ENCODE results near the gene KCNQ2.

DNA sequence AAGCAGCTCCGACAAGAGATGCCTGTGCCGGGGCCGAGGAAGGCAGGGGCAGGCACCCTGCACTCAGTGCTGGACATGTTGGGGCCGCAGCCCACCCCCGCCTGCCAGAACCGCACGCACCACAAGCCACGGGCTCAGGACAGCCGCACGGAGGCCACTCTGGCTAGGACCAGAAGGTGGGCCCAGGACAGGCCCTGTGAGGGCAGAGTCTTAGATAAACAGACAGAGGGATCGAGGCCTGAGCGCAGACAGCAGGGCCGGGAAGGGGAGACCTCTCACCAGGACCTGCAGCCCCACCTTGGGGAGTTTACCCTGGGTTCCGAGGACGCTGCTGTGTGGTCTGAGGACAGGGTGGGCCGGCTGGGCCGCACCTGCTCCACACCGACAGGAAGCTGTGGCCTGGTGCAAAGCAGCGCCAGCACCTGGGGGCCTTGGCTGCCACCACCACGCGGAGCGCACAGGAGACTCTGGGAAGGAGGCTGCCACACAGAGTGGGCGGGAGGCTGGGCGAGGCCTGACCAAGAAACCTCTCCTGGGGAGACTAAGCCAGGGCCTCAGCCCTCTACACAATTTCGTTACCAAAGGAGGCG is 32.0 kb downstream of the KCNQ2 start:
- TF ChIP-seq TOX (CRISPR knock-in tag; IDR thresholded peaks at IDR 0.05; ENCODE audit: borderline replicate concordance) (no peak), ARNTL (CRISPR knock-in tag; IDR thresholded peaks at IDR 0.05; ENCODE audit: borderline replicate concordance, low read depth) (no peak), OSR1 (CRISPR knock-in tag; IDR thresholded peaks at IDR 0.05) (no peak), ZFP3 (CRISPR knock-in tag; IDR thresholded peaks at IDR 0.05) (no peak)
- TF ChIP-seq, protein P1, sequence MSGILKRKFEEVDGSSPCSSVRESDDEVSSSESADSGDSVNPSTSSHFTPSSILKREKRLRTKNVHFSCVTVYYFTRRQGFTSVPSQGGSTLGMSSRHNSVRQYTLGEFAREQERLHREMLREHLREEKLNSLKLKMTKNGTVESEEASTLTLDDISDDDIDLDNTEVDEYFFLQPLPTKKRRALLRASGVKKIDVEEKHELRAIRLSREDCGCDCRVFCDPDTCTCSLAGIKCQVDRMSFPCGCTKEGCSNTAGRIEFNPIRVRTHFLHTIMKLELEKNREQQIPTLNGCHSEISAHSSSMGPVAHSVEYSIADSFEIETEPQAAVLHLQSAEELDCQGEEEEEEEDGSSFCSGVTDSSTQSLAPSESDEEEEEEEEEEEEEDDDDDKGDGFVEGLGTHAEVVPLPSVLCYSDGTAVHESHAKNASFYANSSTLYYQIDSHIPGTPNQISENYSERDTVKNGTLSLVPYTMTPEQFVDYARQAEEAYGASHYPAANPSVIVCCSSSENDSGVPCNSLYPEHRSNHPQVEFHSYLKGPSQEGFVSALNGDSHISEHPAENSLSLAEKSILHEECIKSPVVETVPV (CRISPR knock-in tag; IDR thresholded peaks at IDR 0.05) = no peak

Data from SK-N-SH treated with all-trans-retinoic acid at 6 μM for 48 hours (cell line).